ENCODE data around the gene CCDC102A. TPM values are rescaled to one million over a fixed set of nuclear protein-coding genes. Genes with fewer than 3 reads are reported as not detected.

Gene CCDC102A
- total and polyA plus RNA-seq, 11 donors, result 3.3 to 17.0 (median 6.8) TPM

DNA sequence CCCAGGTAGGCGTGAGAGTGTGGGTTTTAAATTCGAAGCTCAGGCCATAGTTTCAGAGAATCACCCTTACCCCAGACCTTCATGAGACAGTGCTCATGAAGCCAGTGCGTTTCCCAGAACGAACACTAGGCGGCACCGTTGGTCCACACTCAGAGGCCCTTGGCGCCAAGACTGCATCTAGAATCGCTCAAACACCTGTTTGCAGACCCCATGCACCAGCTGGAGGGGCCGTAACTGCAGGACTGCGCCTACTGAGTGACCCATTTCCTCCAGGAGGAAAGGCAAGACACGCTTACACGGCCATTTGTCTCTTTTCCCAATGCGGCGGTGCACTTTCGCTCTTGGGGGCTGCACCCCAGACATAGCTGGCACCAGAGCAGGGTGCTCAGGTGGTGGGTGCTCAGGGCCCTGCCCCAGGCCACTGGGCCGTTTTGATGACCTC is 40.1 kb upstream of the CCDC102A start:
- TF ChIP-seq, protein P1, sequence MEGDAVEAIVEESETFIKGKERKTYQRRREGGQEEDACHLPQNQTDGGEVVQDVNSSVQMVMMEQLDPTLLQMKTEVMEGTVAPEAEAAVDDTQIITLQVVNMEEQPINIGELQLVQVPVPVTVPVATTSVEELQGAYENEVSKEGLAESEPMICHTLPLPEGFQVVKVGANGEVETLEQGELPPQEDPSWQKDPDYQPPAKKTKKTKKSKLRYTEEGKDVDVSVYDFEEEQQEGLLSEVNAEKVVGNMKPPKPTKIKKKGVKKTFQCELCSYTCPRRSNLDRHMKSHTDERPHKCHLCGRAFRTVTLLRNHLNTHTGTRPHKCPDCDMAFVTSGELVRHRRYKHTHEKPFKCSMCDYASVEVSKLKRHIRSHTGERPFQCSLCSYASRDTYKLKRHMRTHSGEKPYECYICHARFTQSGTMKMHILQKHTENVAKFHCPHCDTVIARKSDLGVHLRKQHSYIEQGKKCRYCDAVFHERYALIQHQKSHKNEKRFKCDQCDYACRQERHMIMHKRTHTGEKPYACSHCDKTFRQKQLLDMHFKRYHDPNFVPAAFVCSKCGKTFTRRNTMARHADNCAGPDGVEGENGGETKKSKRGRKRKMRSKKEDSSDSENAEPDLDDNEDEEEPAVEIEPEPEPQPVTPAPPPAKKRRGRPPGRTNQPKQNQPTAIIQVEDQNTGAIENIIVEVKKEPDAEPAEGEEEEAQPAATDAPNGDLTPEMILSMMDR (IDR thresholded peaks at IDR 0.05), result peak; percentile 86 to 96 (median 93)
- no peak for TF ChIP-seq POLR2A (IDR thresholded peaks at IDR 0.05)
- ATAC-seq (peak; percentile 56 to 81 (median 78)), DNase-seq (peak; percentile 56 to 83 (median 68))
- Histone ChIP-seq H3K4me3 (no peak overlapping the region), H3K4me1 (peaks cover 0 to 4% (median 0%) of the 10 kb centered on the region in 12 donors), H3K36me3 (no peaks in the 10 kb centered on the region), H3K9me3 (no peaks in the 10 kb centered on the region), H3K27me3 (peaks cover 0 to 17% (median 0%) of the 10 kb centered on the region in 9 donors), H3K27ac (peak overlapping the region in 1 of 12 donors; percentile 75)
- 2 to 20% (median 12%) methylated on average over 4 to 16 of the region's 16 CpGs for WGBS, 4 donors
- intact Hi-C loops (cut with DNase I), result loop anchor here in 8 of 10 donors (1.0 to 10.0 kb wide), 10 partner anchors 71 to 428 kb away; partner anchors contain the start of genes USB1 (in 7 of the 8) and ZNF319 (in 7 of the 8)

DNA sequence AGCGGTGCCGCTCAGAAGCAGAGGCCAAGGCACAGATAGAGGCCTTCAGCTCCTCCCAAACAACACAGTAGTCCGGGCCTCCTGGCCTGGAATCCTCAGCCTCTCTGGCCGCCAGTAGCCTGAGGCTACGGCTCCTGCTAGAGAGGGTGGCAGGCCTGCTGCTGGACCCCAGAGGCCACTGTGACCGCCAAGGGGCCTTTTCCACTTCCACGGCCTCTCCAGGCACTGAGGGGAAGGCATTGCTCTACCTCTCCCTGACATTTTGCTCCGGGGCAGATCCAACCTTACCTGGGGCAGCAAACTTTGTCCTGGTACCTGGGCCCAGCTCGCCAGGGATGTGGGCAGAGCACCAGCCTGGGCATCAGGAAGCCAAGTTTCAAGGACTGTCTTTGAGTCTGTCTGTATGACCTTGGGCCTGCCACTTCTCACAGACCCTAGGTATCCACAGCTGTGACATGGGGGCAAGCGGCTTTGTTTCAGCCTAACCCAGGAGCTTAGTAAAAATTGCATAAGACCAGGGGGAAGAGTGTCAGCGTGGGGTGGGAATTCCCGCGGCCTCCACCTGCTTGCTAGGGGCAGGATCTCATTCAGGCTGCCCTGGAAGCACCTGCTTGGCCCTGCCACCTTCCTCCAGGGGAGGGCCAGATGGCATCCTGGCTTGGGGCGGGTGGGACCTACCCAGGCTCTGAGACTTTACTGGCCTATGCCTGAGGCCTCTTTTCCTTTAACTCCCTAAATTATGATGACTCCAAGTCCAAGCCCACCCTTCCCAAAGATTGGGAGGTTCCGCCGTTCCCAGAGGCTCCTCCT is 39.3 kb upstream of the CCDC102A start:
- H3K36me3 ChIP-seq, result no peaks in the 10 kb centered on the region
- TF ChIP-seq POLR2A (IDR thresholded peaks at IDR 0.05), result no peak
- TF ChIP-seq, protein P1 (IDR thresholded peaks at IDR 0.05), result no peak
- peaks cover 0 to 4% (median 0%) of the 10 kb centered on the region in 12 donors for H3K4me1 ChIP-seq
- intact Hi-C loops (cut with DNase I), result loop anchor here in 8 of 10 donors (1.0 to 10.0 kb wide), 10 partner anchors 72 to 429 kb away; partner anchors contain the start of genes USB1 (in 7 of the 8) and ZNF319 (in 7 of the 8)
- ATAC-seq (peak in 1 of 4 donors; percentile 10), DNase-seq (no peak)
- no peak overlapping the region for H3K27ac ChIP-seq
- H3K27me3 ChIP-seq, result peaks cover 0 to 18% (median 6%) of the 10 kb centered on the region in 9 donors
- H3K9me3 ChIP-seq, result no peaks in the 10 kb centered on the region
- 81 to 90% (median 85%) methylated on average over 15 to 16 of the region's 16 CpGs for WGBS, 4 donors
- no peak overlapping the region for H3K4me3 ChIP-seq

DNA sequence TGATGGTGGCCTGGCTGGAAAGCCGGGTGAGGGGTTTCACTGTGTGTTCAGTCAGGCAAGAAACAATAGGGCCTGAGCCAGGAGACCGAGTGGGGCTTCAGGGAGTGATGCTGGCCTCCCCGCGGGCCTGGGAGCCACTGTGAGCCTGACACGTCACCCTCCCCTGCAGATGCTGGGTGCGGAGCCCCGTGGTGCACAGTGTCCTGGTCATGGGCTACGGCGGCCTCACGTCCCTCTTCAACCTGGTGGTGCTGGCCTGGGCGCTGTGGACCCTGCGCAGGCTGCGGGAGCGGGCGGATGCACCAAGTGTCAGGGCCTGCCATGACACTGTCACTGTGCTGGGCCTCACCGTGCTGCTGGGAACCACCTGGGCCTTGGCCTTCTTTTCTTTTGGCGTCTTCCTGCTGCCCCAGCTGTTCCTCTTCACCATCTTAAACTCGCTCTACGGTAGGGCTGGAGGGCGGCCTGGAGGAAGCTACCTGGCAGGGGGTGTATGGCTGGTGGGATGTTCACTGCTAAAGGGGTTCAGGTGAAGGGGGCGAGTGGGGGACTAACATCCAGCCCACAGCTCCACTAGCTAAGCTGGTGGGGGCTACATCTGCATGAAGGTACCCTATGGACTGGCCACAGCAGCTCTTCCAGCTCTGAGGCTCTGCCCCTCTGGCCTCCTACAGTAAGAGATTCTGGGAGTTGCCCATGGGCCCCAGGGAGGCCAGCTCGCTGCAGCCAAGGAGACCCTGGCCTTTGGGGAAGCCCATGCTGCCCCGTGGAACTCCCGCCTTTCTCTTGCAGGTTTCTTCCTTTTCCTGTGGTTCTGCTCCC is 38.5 kb upstream of the CCDC102A start:
- 85 to 91% (median 88%) methylated on average over 24 of the region's 24 CpGs for WGBS, 4 donors
- Histone ChIP-seq H3K36me3 (no peaks in the 10 kb centered on the region), H3K27ac (no peak overlapping the region), H3K27me3 (peaks cover 0 to 18% (median 7%) of the 10 kb centered on the region in 9 donors), H3K9me3 (no peaks in the 10 kb centered on the region), H3K4me1 (peaks cover 0 to 4% (median 0%) of the 10 kb centered on the region in 12 donors), H3K4me3 (no peak overlapping the region)
- ATAC-seq, result no peak
- DNase-seq, result no peak
- intact Hi-C loops (cut with DNase I), result loop anchor here in 8 of 10 donors (5.0 to 10.0 kb wide), 8 partner anchors 72 to 430 kb away; partner anchors contain the start of genes USB1 (in 7 of the 8) and ZNF319 (in 7 of the 8)
- no peak for TF ChIP-seq POLR2A (IDR thresholded peaks at IDR 0.05)
- TF ChIP-seq, protein P1 (IDR thresholded peaks at IDR 0.05), result no peak
